Transverse colon (tissue), 4 donors: ENCODE data around the gene LHX3.

Experiments used
- CTCF ChIP-seq, 5 experiments: fragments of 200-600 bp in 3 of 5; fragments of 450-650 bp in 2 of 5; sonication (generic) in 3 of 5; IDR thresholded peaks; 1 replicate in 2 of 5; 2 replicates in 3 of 5; pipeline ENCODE4 v1.5.1; 2016 to 2017; ENCODE audit warnings: antibody characterized with exemption in 5 of 5, inconsistent platforms in 3 of 5, mild to moderate bottlenecking in 2 of 5, moderate library complexity in 1 of 5
- EP300 ChIP-seq: sonication (generic); formaldehyde crosslinking; IDR thresholded peaks from one replicate; pipeline ENCODE4 v1.6.1; 2017; ENCODE audit warnings: antibody characterized with exemption, low read depth
- POLR2A ChIP-seq: fragments of 450-650 bp; IDR thresholded peaks from one replicate; pipeline ENCODE4 v1.6.1; 2016; ENCODE audit warnings: antibody characterized with exemption, mild to moderate bottlenecking, moderate library complexity
- POLR2AphosphoS5 ChIP-seq, 3 donors: sonication (generic); formaldehyde crosslinking; IDR thresholded peaks; one replicate each; pipeline ENCODE4 v1.6.1; 2016; ENCODE audit warnings: antibody characterized with exemption in 3 of 3

GRCh38 chr9:136171801-136172411, 33.0 kb downstream of the LHX3 start:
- TF ChIP-seq CTCF (IDR thresholded peaks at IDR 0.05) (no peak), POLR2A (no peak), EP300 (no peak), POLR2AphosphoS5 (IDR thresholded peaks at IDR 0.05) (no peak)
